ENCODE results near the gene COQ3. TPM values are rescaled to one million over a fixed set of nuclear protein-coding genes. Genes with fewer than 3 reads are reported as not detected.
"Not testable (repeated sequence)": the region's sequence is repeated elsewhere in the genome, so short reads cannot be mapped to it uniquely, and the experiment has no call there.

COQ3 gene
- total RNA-seq, 1 donor from 2014 or later, result 9.2 TPM

- no peak for ATAC-seq
Measured at GRCh38 chr6:99384507-99384906, 9.5 kb downstream of the COQ3 start.

GRCh38 chr6:99378636-99379035, 15.4 kb downstream of the COQ3 start:
- ATAC-seq, result no peak

- ATAC-seq, result no peak
Measured at GRCh38 chr6:99369533-99369932, 24.5 kb downstream of the COQ3 start.

- ATAC-seq, result no peak
Measured at GRCh38 chr6:99366852-99367251, 27.1 kb downstream of the COQ3 start.

- no peak for ATAC-seq
Measured at GRCh38 chr6:99364026-99364425, 30.0 kb downstream of the COQ3 start.

- ATAC-seq, result no peak
Measured at GRCh38 chr6:99362678-99363268, 31.2 kb downstream of the COQ3 start.

GRCh38 chr6:99359800-99360199, 34.2 kb downstream of the COQ3 start:
- ATAC-seq, result no peak

GRCh38 chr6:99356641-99357040, 37.4 kb downstream of the COQ3 start:
- ATAC-seq, result no peak

- no peak for ATAC-seq
Measured at GRCh38 chr6:99354983-99355382, 39.0 kb downstream of the COQ3 start.

- ATAC-seq, result no peak
Measured at GRCh38 chr6:99353126-99353525, 40.9 kb downstream of the COQ3 start.

GRCh38 chr6:99350573-99350972, 43.4 kb downstream of the COQ3 start:
- ATAC-seq, result no peak

- peak; percentile 71 for ATAC-seq
Measured at GRCh38 chr6:99349171-99350141, 44.5 kb downstream of the COQ3 start, which contains the start of gene FAXC. Gene FAXC, minus strand, starts transcription at chr6:99349674. Its CDS starts 302 bp downstream, at chr6:99349372.

GRCh38 chr6:99348288-99349170, 45.5 kb downstream of the COQ3 start:
- no peak for ATAC-seq

- no peak for ATAC-seq
Measured at GRCh38 chr6:99347804-99348203, 46.2 kb downstream of the COQ3 start.

GRCh38 chr6:99346595-99346994, 47.4 kb downstream of the COQ3 start:
- ATAC-seq, result no peak

GRCh38 chr6:99345164-99345563, 48.8 kb downstream of the COQ3 start:
- no peak for ATAC-seq

- no peak for ATAC-seq
Measured at GRCh38 chr6:99344289-99344688, 49.7 kb downstream of the COQ3 start.

GRCh38 chr6:99341862-99342455, 52.0 kb downstream of the COQ3 start:
- peak; percentile 36 for ATAC-seq

GRCh38 chr6:99338188-99338587, 55.8 kb downstream of the COQ3 start:
- peak; percentile 65 for ATAC-seq

- not testable (repeated sequence) for ATAC-seq
Measured at GRCh38 chr6:99335298-99335697, 58.7 kb downstream of the COQ3 start.

- peak; percentile 75 for ATAC-seq
Measured at GRCh38 chr6:99334526-99335127, 59.4 kb downstream of the COQ3 start.

GRCh38 chr6:99333068-99333467, 60.9 kb downstream of the COQ3 start:
- no peak for ATAC-seq
